Fibroblast of peridontal ligament (primary cell): ENCODE measurements around the gene MAPK4.
"Not testable (repeated sequence)": the region's sequence is repeated elsewhere in the genome, so short reads cannot be mapped to it uniquely, and the experiment has no call there.

Experiments used
- DNase-seq: peaks from one replicate; pipeline ENCODE4 v3.0.0-alpha.2; 2010; ENCODE audit errors: extremely low read depth

The MAPK4 gene

DNA sequence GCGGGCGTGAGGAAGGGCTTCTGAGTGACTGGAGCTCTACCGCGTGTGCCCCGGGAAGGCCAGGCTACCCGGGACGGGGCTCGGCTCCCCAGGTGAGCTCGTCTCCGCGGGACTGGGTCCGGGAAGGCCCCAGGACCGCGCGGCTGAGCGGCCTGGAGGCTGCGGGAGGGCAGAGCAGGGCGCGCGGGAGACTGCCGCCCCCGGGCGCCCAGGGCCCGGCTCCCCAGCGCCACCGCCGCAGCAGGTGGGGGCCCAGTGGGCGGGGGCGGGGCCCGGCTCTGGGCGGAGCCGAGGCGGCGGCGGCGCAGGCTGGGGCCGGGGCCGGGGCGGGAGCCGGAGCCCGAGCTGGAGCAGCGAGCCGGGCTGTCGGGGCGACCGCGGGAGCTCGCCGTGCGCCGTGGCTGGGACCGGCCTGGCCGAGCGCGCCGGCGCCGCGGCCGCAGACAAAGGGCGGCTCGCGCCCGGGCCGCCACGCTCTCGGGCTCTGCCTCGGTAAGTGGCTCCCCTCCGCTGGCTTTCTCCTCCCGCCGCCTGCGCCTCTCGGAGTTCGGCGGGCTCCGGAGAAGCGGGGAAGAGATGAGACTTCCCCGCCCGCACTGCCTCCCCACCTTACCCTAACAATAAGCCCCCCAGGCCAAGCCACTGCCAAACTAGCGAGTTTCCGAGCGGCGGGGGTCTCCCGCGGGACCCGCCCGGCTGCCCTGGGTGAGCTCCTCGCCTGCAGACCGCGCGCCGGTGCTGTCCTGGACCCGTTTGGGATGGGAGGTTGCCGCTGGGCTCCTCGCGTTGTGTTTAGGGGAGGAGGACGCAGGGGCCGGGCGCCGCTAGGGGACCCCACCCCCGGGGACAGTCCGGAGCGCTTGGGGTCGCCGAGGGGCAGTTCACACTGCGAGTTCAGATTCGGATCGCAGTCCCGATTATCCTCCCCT is at the start of gene MAPK4:
Gene MAPK4, plus strand, starts transcription at position 336 of the 929 bp plus-strand sequence. CDS start 103,872 bp downstream, outside the sequence.
- no peak for DNase-seq

DNA sequence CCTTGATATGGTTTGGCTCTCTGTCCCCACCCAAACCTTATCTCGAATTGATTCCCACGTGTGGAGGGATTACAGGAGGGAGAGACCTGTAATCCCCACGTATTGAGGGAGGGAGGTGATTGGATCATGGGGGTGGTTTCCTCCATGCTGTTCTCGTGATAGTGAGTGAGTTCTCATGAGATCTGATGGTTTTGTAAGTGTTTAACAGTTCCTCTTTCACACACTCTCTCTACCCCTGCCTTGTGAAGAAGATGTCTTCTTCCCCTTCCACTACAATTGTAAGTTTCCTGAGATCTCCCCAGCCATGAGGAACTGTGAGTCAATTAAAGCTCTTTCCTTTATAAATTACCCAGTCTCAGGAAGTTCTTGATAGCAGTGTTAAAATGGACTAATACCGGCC is 42.6 kb upstream of the MAPK4 start:
- not testable (repeated sequence) for DNase-seq

DNA sequence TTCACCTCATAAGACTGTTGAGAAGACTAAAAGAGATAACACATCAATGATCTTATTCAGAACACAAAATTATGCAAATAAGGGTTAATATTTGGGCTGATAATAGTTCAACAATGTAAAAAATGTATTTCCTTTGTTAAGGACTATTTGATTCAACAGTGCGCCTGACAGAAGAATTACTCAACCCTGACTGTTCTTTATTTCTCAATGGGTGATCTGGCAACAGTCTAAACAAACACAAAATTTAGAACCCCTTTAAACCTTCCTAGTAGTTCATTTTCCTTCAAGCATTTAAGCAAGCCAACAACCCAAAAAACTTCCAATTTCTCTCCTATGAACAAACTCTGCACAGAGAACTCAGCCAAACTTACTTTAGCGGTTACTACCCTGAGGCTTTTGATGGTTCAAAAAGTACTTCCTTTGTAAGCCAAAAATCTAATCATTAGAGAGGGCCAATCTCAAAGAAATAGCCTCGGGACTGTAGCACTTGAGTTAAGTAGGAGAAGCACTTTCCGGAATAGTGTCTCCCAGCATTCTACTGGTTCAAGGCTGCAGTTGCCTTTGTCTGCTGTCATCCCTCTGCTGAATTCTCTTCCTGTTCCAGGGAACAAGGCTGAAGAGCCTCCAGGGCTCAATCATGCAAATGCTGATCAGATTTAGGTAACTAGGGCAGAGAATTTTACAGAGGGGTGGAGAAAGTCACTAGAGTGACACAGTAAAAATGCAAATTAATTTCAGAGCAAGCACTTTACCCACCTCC is 40.9 kb upstream of the MAPK4 start:
- no peak for DNase-seq

DNA sequence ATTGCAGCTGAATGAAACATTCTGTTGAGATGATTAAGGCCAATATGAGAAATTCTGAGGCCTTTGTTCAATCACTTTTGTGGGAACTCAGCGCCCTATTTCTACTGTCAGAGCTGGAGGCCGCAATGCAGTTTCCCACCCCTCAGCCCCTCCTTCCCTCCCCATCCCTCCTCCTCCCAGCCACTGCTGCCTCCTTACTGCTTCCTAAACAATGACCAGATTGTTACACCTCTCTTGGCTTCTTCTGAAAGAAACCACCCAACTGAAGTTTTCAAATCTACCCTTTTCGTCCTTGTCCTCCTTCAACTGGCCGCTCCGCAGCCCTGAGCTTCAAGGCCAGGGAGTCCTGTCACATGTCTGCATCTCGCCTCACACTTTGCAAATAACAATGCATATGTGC is 36.7 kb upstream of the MAPK4 start:
- DNase-seq, result no peak

DNA sequence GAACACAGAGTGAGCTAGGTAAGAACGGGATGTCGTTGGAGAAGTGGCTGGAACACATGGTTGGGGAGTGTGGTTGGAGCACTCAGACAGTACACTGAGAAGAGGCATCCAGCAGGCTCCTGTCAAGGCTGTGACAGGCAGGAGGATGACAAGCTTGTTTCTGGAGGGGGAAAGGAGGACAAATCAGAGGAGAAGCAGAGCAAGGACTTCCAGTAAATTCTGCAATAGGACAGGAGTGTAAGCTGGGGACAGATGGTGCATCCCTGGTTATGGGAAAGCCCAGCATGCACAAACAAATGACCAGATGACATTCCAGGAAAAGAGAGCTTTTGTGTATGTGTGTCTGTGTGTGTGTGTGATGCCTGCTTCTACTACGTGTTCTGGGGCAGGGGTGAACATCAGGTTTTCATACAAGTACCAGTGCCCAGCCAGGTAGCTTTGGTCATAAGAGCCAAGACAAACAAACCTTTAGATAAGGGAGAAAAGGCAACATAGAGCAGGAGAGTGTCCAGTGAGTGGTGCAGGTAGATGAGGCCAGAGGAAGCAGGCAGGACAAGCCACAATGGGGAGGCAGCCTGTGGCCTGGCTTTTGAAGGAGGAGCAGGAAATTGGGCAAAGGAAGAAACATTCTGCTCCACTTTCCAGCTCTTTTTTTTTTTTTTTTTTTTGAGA is 32.1 kb upstream of the MAPK4 start:
- no peak for DNase-seq

DNA sequence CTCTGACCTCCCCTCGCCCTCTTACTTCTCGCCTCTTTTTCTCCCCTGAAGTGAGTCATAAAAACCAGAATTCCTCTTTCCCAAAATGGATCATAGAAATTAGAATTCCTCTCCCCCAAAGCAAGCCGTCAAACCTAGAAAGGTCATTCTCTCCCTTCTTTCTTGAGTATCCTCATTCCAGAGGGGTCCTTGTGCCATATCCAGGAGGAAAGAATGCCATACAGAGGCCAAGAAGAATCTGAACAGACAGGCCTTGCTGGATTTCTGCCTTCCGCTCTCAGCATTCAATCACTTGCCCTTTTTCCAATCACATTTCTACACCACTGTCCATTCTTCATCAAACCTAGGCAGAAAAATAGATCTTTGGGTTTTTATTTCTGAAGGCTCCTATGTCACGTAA is 31.1 kb upstream of the MAPK4 start:
- DNase-seq, result no peak

DNA sequence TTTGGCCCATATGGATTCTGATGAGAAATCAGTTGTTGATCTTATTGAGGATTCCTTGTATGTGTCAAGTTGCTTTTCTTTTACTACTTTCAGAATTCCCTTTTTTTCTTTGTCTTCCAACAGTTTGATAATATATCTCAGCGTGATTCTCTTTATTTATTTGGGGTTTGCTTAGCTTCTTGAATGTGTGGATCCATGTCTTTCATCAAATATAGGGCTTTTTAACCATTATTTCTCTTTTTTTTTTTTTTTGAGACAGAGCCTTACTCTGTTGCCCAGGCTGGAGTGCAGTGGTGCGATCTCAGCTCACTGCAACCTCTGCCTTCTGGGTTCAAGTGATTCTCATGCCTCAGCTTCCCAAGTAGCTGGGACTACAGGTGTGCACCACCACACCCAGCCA is 26.1 kb upstream of the MAPK4 start:
- not testable (repeated sequence) for DNase-seq

DNA sequence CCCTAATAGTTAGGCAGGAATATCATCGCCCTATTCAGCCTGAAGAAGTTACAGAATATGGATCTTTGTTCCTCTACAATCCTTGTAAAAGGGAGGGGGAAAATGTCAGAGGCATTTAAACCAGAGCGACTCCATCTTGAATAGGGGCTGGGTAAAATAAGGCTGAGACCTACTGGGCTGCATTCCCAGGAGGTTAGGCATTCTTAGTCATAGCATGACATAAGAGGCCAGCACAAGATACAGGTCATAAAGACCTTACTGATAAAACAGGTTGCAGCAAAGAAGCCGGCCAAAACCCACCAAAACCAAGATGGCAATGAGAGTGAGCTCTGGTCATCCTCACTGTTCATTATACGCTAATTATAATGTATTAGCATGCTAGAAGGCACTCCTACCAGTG is 15.4 kb upstream of the MAPK4 start:
- DNase-seq, result not testable (repeated sequence)

DNA sequence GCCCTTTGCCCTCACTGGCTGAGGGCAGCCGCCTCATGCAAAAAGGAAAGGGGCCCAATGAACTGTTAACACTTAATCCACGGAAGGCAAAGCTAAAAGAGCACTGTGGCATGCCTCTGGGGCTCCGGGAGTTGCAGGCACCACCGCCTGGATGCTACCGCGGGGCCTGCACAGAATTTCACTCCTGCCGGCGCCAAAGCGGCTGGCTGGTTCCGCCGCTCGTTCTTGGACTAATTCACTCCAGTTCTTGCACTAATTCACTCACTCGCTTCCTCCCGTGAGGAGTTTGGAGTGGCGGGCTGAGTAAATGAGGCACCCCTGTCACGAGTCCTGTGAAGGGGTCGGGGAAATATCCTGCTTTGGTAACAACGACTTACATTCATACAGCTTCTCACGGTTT is 14.0 kb upstream of the MAPK4 start:
- no peak for DNase-seq

DNA sequence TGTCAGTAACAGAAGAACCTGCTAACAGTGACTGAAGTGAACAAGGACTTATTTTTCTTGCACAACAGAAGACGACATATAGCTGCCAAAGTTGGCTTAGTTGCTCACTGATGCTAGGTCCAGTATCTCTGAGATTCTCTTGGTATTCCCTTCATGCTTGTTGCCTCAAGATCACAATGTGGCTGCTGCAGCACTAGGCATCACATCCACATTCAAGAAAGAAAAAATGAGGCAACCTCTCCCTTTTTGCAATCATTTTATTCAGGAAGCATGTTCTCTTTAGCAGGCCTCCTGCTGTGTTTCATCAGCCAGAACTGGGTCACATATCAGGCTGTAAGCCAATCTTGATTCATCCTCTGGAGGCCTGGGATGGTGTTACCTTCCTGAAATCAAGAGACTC is 11.7 kb upstream of the MAPK4 start:
- DNase-seq, result no peak

DNA sequence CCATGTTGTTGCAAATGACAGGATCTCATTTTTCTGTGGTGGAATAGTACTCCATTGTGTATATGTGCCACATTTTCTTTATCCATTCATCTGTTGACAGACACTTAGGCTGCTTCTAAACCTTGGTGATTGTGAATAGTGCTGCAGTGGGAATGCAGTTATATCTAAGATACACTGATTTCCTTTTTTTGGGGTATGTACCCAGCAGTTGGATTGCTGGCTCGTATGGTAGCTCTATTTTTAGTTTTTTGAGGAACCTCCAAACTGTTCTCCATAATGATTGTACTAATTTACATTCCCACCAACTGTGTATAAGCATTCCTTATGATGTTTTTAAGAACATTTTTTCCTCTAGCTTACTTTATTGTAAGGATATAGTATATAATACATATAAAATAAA is 8.2 kb upstream of the MAPK4 start:
- not testable (repeated sequence) for DNase-seq

DNA sequence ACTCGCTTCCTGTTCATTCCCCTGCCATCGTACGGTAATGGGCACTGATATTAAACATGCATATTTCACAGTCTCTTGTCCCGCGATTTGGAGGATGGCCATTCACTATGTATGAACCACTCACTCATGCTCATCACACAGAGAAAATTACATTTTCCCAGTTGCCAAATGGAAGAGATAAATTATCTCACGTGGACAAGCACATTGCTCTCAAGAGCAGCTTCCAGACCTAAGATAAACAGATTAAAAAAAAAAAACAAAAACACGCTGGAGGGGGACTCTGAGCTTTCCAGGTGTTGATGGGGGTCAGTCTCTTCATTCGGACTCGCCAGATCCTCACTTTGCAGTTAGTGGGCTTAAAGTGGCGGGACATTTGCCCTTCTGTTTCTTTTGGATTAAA is 1.7 kb upstream of the MAPK4 start:
- DNase-seq, result no peak

DNA sequence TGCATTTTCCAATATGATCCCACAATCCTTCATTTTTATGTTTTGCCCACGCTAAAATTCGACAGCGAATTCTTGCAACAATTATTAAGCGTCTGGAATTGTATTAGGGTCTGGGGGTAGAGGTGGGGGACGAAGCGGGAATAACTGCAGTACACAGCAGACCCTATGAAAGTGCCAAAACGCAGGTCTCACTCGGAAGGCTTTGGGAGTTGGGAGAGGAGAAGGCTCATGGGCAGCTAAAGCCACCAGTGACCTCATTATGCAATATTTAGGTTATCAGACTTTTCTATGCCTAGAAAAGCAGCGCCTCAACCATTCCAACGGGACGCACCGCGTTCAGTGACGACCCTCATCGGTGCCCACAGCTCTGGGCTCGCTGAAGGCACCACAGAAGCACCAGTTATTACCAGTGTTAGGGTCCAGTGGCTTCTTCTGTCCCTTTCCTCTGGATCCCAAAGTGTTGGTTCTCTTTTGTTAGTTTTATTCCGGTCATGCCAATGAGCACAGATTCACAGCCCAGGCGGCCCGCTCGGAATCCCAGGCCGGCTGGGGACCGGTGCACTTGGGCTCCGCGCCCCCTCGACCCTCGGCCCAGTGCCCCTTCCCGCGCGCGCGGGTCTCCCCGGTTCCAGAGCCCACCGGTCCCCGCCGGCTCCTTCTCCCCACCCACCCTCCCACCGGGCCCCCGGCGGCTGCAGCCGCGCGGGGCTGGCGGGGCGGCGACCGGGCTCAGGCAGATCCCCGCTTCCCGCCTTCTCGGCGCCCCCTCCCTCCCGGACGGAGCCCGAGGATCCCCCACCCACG is 737 bp upstream of the MAPK4 start:
- DNase-seq, result no peak

DNA sequence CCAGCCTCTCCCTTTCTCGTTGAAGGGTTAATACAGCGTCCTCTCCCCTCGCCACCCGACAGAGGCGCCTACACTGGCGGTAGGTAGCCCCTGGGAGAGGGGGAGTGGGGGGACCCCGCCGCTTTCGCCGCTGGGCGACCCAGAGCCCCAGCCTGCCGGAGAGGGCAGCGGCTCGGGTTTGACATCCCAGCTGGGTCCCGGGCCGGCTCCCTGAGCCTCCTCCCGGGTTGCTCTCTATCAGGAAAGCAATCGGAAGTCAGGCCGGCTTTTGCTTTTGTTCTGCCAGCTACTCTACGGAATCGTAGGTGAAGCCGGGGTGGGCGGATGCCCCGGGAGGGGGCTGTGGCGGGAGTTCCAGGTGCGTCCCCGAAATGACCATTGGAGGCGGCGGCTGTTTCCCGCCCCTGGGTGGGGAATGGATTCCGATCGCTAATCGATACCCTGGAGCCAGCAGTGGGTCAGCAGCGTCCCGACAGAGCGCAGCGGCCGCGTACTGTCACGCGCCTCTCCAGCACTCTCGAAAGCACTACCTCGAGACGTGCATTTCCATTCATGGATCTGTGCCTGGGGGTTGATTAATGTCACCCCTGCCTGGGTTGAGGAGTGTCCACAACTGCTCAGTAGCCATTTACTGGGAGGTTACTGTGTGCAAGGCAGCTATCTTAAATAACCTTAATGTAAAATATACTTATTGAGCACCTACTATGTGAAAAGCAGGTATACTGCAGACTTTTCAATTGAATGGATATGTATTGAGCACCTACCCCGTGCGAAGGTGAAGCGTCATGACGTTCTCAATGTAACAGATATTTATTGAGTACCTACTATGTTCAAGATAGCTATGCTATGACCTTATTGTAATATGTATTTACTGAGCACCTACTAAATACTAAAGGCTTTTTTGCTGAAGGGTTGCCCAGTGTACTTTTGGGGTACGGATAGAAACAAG is 1.1 kb downstream of the MAPK4 start:
- no peak for DNase-seq

DNA sequence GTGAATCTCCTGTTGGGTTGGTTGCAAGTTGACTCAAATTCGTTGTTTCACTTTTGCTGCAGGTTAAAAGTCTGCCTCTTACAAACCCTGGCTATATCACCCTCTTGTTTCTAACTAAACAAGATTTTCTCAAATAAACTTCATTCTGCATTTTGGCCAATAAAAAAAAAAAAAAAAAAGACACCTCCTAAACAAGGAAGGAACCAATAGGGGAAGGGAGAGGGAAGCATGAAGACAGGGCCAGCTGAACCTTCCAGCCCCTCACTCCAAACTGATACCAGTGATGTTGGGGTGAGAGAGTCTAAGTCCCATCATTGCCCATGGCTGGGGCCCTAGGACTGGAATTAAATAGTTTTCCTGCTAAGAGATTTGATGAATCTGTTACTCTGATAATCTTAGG is 2.4 kb downstream of the MAPK4 start:
- DNase-seq, result not testable (repeated sequence)

DNA sequence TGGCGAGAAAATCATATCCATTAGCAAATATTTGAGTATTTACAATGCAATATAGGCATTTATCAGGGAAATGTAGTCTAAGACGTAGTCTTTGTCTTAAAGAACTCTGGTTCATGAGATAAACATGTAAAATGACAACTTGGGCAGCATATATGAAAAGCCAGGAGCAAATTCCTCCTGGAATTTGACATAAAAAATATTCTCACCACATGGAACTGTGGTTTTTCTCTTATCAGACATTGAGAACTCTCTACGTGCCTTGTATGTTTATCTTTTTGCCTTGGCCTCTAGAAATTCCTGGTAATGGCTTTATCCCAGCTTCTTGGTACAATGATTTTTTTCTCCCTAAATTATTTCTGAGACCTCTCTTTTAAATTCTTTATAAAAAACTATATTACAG is 2.8 kb downstream of the MAPK4 start:
- no peak for DNase-seq

DNA sequence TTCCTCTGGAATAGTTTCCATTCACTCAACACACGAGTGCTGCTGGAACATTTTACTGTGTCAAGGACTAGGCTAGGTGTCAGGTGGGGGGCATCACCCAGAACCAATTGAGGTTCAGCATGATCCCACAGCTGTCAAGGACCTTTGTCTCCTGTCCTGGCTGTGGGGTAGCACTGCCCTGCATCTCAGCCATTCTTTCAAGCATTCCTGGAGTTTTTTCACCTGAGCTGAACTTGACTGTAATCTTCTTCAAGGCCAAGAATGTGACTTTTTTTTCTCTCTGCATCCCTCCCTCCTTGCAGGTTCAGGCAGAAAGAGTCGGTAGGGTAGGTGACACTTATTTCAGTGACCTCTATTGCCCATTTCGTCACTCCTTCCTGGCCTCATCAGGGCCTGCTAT is 3.5 kb downstream of the MAPK4 start:
- no peak for DNase-seq

DNA sequence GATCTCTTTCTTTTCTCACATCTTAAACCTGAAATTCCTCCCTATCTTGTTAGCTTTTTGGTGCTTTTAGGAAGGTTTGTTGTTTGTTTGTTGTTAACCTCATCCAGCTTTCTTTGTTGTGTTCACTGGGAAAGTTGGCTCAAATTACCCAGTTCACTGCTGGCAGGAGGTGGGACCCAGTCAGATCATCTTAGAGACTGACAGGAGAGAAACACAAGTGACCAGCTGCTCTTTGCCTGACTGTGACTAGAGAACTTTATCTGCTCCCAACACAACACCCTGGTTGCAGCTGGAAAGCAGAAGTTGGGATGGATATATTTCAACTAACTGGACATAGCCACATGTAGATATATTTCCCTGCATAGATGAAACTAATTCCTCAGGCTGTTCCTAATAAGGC is 10.0 kb downstream of the MAPK4 start:
- DNase-seq, result no peak

DNA sequence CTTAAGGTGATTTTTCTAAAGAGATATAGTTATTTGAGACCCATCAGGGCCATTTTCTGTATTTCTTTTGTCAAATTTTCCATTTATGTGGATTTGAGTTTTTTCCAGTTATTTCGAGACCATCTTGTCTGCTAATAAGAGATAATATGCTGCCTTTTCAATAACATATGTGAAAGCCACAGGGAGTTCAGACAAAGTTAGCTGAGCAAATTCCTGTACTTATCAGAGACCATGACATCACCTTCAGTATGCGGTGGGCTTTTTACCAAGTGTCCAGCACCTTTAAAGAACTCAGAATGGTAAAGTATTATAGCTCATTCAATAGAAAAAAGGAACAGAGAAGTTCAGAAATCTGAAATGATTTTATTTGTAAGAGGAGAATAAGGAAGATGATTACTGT is 11.7 kb downstream of the MAPK4 start:
- DNase-seq, result no peak

DNA sequence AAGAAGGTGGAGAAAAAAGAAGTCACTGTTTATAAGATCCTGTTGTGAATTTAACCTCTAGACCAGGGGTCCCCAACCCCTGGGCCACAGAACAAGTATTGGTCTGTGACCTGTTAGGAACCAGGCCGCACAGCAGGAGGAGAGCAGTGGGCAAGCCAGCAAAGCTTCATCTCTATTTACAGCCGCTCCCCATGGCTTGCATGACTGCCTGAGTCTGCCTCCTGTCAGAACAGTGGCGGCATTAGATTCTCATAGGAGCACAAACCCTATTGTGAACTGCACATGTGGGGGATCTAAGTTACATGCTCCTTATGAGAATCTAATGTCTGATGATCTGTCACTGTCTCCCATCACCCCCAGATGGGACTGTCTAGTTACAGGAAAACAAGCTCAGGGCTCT is 13.3 kb downstream of the MAPK4 start:
- DNase-seq, result not testable (repeated sequence)
